SKM-1 treated with dmso at 0.1 percent for 144 hours (cell line): ENCODE data around the gene THSD4.
"Not testable (repeated sequence)": the region's sequence is repeated elsewhere in the genome, so short reads cannot be mapped to it uniquely, and the experiment has no call there.

Experiments used
- DNase-seq: peaks from one replicate; lab custom pipeline; 2025; ENCODE audit not compliant: unreplicated experiment; lab: John Stamatoyannopoulos, UW

Gene THSD4

GRCh38 chr15:71186267-71186666 is 71.0 kb downstream of the THSD4 start:
- DNase-seq: no peak

GRCh38 chr15:71187078-71187477 is 71.8 kb downstream of the THSD4 start:
- DNase-seq: no peak

- no peak for DNase-seq
Measured at GRCh38 chr15:71187526-71187925, 72.3 kb downstream of the THSD4 start.

GRCh38 chr15:71189718-71190117 is 74.4 kb downstream of the THSD4 start:
- DNase-seq: no peak

GRCh38 chr15:71191296-71191695 is 76.0 kb downstream of the THSD4 start:
- DNase-seq: no peak

- no peak for DNase-seq
Measured at GRCh38 chr15:71192816-71193215, 77.5 kb downstream of the THSD4 start.

- no peak for DNase-seq
Measured at GRCh38 chr15:71194286-71194685, 79.0 kb downstream of the THSD4 start.

GRCh38 chr15:71195242-71195641 is 80.0 kb downstream of the THSD4 start:
- DNase-seq: no peak

GRCh38 chr15:71197620-71198019 is 82.3 kb downstream of the THSD4 start:
- no peak for DNase-seq

GRCh38 chr15:71198846-71199245 is 83.6 kb downstream of the THSD4 start:
- no peak for DNase-seq

- no peak for DNase-seq
Measured at GRCh38 chr15:71199384-71200351, 84.4 kb downstream of the THSD4 start.

- DNase-seq: no peak
Measured at GRCh38 chr15:71201477-71201876, 86.2 kb downstream of the THSD4 start.

- no peak for DNase-seq
Measured at GRCh38 chr15:71202712-71203111, 87.4 kb downstream of the THSD4 start.

- DNase-seq: no peak
Measured at GRCh38 chr15:71203586-71204474, 88.6 kb downstream of the THSD4 start.

GRCh38 chr15:71207141-71207540 is 91.9 kb downstream of the THSD4 start:
- no peak for DNase-seq

GRCh38 chr15:71212146-71212545 is 96.9 kb downstream of the THSD4 start:
- DNase-seq: no peak

GRCh38 chr15:71213943-71214342 is 98.7 kb downstream of the THSD4 start:
- DNase-seq: not testable (repeated sequence)

- no peak for DNase-seq
Measured at GRCh38 chr15:71215126-71215894, 100.0 kb downstream of the THSD4 start.

GRCh38 chr15:71218272-71218805 is 103.1 kb downstream of the THSD4 start:
- DNase-seq: no peak

GRCh38 chr15:71219101-71219500 is 103.8 kb downstream of the THSD4 start:
- no peak for DNase-seq

GRCh38 chr15:71219645-71220044 is 104.4 kb downstream of the THSD4 start:
- DNase-seq: no peak
